Neural progenitor cell (in vitro differentiated cells): ENCODE data around the gene SLC6A9.

Experiments
- CTCF ChIP-seq: fragments of 200-600 bp; sonication (generic); IDR thresholded peaks from 2 replicates; pipeline ENCODE4 v1.5.1; 2017; ENCODE audit warnings: antibody characterized with exemption, mild to moderate bottlenecking
- EZH2phosphoT487 ChIP-seq: fragments of 200-600 bp; sonication (generic); IDR thresholded peaks from 2 replicates; pipeline ENCODE4 v1.6.1; 2017; ENCODE audit warnings: antibody characterized with exemption

- no peak for TF ChIP-seq CTCF
- TF ChIP-seq EZH2phosphoT487, result no peak
Observed at GRCh38 chr1:43979528-43980254, 51.6 kb downstream of the SLC6A9 start.
